C4-2B (cell line): Measurements from ENCODE around the gene ACYP1.

Experiments
- H3K27ac ChIP-seq: fragments of 450-650 bp; 2 replicates; pipeline ENCODE4 v1.5.1; 2017
- CTCF ChIP-seq: fragments of 450-650 bp; conservative IDR thresholded peaks from 2 replicates; pipeline ENCODE4 v1.5.1; 2017; ENCODE audit warnings: mild to moderate bottlenecking
- ZFX ChIP-seq: fragments of 450-650 bp; IDR thresholded peaks from 2 replicates; pipeline ENCODE4 v1.6.1; 2017

Gene ACYP1

DNA sequence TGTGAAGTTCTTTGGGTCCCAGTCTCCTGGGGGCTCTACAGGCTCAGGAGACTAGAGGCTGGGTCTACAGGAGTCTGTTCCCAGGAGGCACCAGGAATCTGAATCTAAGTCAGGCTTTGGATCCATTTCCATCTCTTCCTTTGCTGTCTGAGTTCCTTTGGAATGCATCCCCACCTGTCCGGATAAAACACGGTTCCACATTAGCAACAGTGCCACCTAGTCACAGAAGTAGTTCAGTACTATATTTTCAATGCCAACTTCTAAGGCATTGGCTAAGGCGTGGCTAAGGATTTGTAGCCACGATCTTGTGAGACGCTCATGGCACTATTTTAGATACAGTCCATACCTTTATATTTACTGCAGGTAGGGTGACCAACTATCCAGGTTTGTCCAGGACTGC lies 20.7 kb upstream of the ACYP1 start:
- H3K27ac ChIP-seq, result no peak overlapping the region
- no peak for TF ChIP-seq ZFX
- TF ChIP-seq CTCF, result peak; percentile 23

DNA sequence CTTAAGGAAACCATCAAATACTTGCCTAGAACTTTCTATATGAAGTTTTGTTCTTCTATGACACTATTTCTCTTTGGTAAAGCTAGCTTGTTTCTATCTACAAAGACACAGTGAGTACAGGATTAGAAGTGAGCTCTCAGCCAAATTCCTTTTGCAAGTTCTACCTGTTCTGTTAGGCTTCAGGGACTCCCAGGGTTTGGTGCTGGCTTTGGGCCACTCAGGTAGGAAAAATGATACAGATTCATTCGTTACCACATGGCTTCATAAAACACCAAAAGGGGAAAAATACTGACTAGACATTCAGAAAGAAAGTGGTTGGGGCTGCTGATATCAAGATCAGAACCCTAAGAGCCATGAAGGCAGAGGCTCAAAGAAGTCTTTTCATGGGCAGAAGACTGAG lies 19.4 kb upstream of the ACYP1 start:
- TF ChIP-seq CTCF (no peak), ZFX (no peak)

GRCh38 chr14:75081660-75082229 lies 17.9 kb upstream of the ACYP1 start:
- no peak overlapping the region for H3K27ac ChIP-seq
- no peak for TF ChIP-seq CTCF
- no peak for TF ChIP-seq ZFX

More for the DNA sequence above, 19.4 kb upstream of the ACYP1 start:
- H3K27ac ChIP-seq, result no peak overlapping the region

DNA sequence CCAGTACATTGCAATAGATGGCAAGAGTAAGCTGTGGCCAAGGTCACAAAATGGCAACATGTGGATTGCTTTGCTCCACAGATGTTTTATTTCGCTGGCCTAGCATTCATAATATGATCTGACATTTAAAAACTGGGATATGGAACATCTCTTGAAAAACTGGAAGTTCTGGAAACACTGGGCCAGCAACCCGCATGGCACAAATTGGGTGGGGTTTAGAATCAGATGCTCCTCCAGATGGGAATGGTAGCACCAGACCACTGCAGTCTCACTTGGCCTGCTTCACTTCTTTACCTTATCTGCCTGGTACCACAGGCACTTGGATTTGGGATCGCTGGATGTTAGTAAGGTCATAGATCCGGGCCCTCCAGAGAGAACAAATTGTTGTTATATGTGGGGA lies 15.7 kb upstream of the ACYP1 start:
- TF ChIP-seq ZFX (no peak), CTCF (no peak)

GRCh38 chr14:75077794-75078193 lies 14.0 kb upstream of the ACYP1 start:
- no peak for TF ChIP-seq ZFX
- TF ChIP-seq CTCF, result no peak
- H3K27ac ChIP-seq, result no peak overlapping the region

More for the DNA sequence above, 15.7 kb upstream of the ACYP1 start:
- H3K27ac ChIP-seq, result no peak overlapping the region

- TF ChIP-seq ZFX (no peak), CTCF (no peak)
- H3K27ac ChIP-seq, result peak overlapping the region; percentile 88
These were observed 6.6 kb upstream of the ACYP1 start for GRCh38 chr14:75070383-75070782.

DNA sequence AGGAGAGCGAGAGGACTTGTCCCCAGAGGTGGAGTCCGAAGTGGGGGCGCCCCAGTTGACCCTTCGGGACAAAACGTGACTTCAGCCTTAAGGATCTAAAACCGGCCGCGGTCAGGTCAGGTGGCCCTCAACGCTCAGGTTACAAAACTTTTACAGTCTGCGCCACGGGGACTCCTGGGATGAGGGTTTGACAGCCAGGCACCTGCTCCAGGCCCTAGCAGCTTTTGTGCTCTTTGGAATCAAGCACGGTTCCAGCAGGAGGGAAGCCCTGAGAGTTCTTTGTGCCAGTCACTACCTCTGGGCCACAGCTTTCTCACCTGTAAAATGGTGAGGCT lies 6.0 kb upstream of the ACYP1 start:
- TF ChIP-seq ZFX (no peak), CTCF (no peak)
- H3K27ac ChIP-seq, result peak overlapping the region; percentile 88
